GM18858 (cell line): ENCODE data around the gene TMEM182.

Experiments used
- ATAC-seq: cut with Tn5 transposase; IDR thresholded peaks from one replicate; pipeline ENCODE4 v1.9.1; 2021; ENCODE audit not compliant: unreplicated experiment

TMEM182 gene

DNA sequence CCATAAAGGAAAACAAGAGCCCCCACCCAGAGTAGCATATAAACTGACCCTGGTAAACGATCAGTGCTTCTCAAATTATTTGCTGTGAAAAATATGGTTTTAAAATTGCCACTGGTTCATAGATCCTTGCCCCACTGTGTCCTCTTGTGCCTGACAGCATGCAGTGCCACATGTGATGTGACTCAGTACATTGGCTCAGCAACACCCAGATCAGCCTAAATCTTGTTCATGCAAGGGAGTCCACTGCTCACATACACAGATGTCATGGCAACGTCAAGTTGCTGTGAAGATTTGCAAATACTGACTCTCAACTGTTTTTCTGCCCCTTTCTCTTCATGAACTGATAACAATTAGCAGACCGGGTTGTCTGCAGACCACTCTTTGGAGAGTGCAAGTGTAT lies 91.0 kb downstream of the TMEM182 start:
- no peak for ATAC-seq
